CD14-positive monocyte (primary cell): ENCODE data around the gene UROC1. TPM values are rescaled to one million over a fixed set of nuclear protein-coding genes. Genes with fewer than 3 reads are reported as not detected.

Source experiments
- DNase-seq, 3 donors: peaks; one replicate each; pipeline ENCODE4 v3.0.0-alpha.2; 2011 to 2022
- H2AFZ ChIP-seq: 2 replicates; pipeline ENCODE4 v1.6.0; 2012; ENCODE audit warnings: mild to moderate bottlenecking, low read depth, low read length, inconsistent platforms; ENCODE audit not compliant: insufficient read depth, poor library complexity, severe bottlenecking
- H3K27ac ChIP-seq, 2 donors: 1 replicate in 1 of 2; 2 replicates in 1 of 2; pipeline ENCODE4 v1.5.1; 2012 to 2013; ENCODE audit warnings: low read length in 2 of 2, control low read depth in 1 of 2, inconsistent platforms in 1 of 2, low read depth in 1 of 2, mild to moderate bottlenecking in 1 of 2
- H3K27me3 ChIP-seq, 2 donors: one replicate each; pipeline versions ENCODE4 v1.6.0 to v1.6.1; 2011 to 2013; ENCODE audit warnings: low read length in 2 of 2; ENCODE audit not compliant: control insufficient read depth in 2 of 2, insufficient read depth in 2 of 2
- H3K36me3 ChIP-seq, 2 donors: replicated peaks in 1 of 2; 1 replicate in 1 of 2; 2 replicates in 1 of 2; pipeline versions ENCODE4 v1.5.1 to v1.6.1; 2012 to 2013; ENCODE audit warnings: low read length in 2 of 2, control low read depth in 1 of 2, inconsistent platforms in 1 of 2, mild to moderate bottlenecking in 1 of 2; ENCODE audit not compliant: insufficient read depth in 2 of 2, control insufficient read depth in 1 of 2
- H3K4me1 ChIP-seq, 2 donors: 1 replicate in 1 of 2; 2 replicates in 1 of 2; pipeline versions ENCODE4 v1.5.1 to v1.6.1; 2012 to 2013; ENCODE audit warnings: low read length in 2 of 2, control low read depth in 1 of 2, inconsistent platforms in 1 of 2, mild to moderate bottlenecking in 1 of 2, moderate library complexity in 1 of 2; ENCODE audit not compliant: insufficient read depth in 2 of 2, control insufficient read depth in 1 of 2
- H3K4me2 ChIP-seq: replicated peaks from 2 replicates; pipeline ENCODE3; 2012; ENCODE audit warnings: low read length, moderate library complexity, mild to moderate bottlenecking; ENCODE audit not compliant: poor library complexity, severe bottlenecking; ENCODE audit errors: extremely low read depth
- H3K4me3 ChIP-seq, 3 experiments: fragments of 200-600 bp in 1 of 3; sonication (generic) in 1 of 3; replicated peaks in 1 of 3; 1 replicate in 2 of 3; 2 replicates in 1 of 3; pipeline ENCODE4 v1.5.1; 2011 to 2013; ENCODE audit warnings: low read length in 3 of 3, mild to moderate bottlenecking in 3 of 3, control low read depth in 2 of 3, low read depth in 2 of 3, inconsistent platforms in 1 of 3, moderate library complexity in 1 of 3
- H3K79me2 ChIP-seq: 2 replicates; pipeline ENCODE4 v1.6.0; 2012; ENCODE audit warnings: mild to moderate bottlenecking, control low read depth, inconsistent platforms, low read length, moderate library complexity; ENCODE audit not compliant: insufficient read depth
- H3K9ac ChIP-seq: 2 replicates; pipeline ENCODE4 v1.6.0; 2017; ENCODE audit warnings: low read length, mild to moderate bottlenecking; ENCODE audit not compliant: insufficient read depth, poor library complexity, severe bottlenecking
- H3K9me3 ChIP-seq, 2 donors: replicated peaks in 1 of 2; 1 replicate in 1 of 2; 2 replicates in 1 of 2; pipeline versions ENCODE4 v1.5.1 to v1.6.1; 2012 to 2013; ENCODE audit warnings: low read length in 2 of 2, control low read depth in 1 of 2; ENCODE audit not compliant: control insufficient read depth in 1 of 2, insufficient read depth in 1 of 2
- H4K20me1 ChIP-seq: 2 replicates; pipeline ENCODE4 v1.6.0; 2012; ENCODE audit warnings: mild to moderate bottlenecking, low read length, control low read depth, moderate library complexity; ENCODE audit not compliant: insufficient read depth
- H3K27ac Mint-ChIP-seq, 7 donors: one replicate each; pipeline ENCODE4 v1.8.0; 2020; ENCODE audit warnings: mild to moderate bottlenecking in 7 of 7, mixed read lengths in 7 of 7, moderate library complexity in 6 of 7, inconsistent platforms in 2 of 7
- H3K27me3 Mint-ChIP-seq, 3 donors: one replicate each; pipeline ENCODE4 v1.8.0; 2021 to 2022; ENCODE audit warnings: low read depth in 3 of 3, mild to moderate bottlenecking in 3 of 3, mixed read lengths in 3 of 3, moderate library complexity in 3 of 3, inconsistent platforms in 1 of 3
- H3K36me3 Mint-ChIP-seq, 2 donors: one replicate each; pipeline ENCODE4 v1.8.0; 2020; ENCODE audit warnings: mixed read lengths in 2 of 2, inconsistent platforms in 1 of 2, mild to moderate bottlenecking in 1 of 2
- H3K4me1 Mint-ChIP-seq: one replicate; pipeline ENCODE4 v1.8.0; 2020; ENCODE audit warnings: mild to moderate bottlenecking, mixed read lengths
- H3K4me3 Mint-ChIP-seq, 2 donors: one replicate each; pipeline ENCODE4 v1.8.0; 2020; ENCODE audit warnings: mild to moderate bottlenecking in 2 of 2, mixed read lengths in 2 of 2, moderate library complexity in 1 of 2
- H3K9me3 Mint-ChIP-seq, 7 donors: one replicate each; pipeline ENCODE4 v1.8.0; 2020 to 2022; ENCODE audit warnings: mixed read lengths in 7 of 7, mild to moderate bottlenecking in 6 of 7, moderate library complexity in 6 of 7, inconsistent platforms in 2 of 7
- CTCF ChIP-seq: fragments of 200-600 bp; IDR thresholded peaks from one replicate; pipeline ENCODE4 v1.8.0; 2022; ENCODE audit warnings: antibody characterized with exemption, mild to moderate bottlenecking
- WGBS: methylation state at CpG from one replicate; pipeline ENCODE4 v1.1.5; 2013; ENCODE audit warnings: missing lambda C conversion rate; ENCODE audit not compliant: insufficient coverage; 5-methylcytosine and 5-hydroxymethylcytosine counted together
- intact Hi-C, 2 donors: fragments of 100-400 bp; cut with micrococcal nuclease; formaldehyde crosslinking; loops; one replicate each; pipeline versions ENCODE4 v1.15.0 to v1.15.1; 2023
- polyA plus RNA-seq, 3 donors: library from polyadenylated mRNA; depleted of rRNA in 1 of 3; unstranded in 2 of 3; stranded (reverse) in 1 of 3; fragments of 300-500 nt in 2 of 3; fragments of >200 nt in 1 of 3; fragmentation: Illumina TruSeq in 2 of 3; gene quantifications; 1 replicate in 2 of 3; 2 replicates in 1 of 3; pipeline ENCODE4 v1.2.3, GENCODE V29; 2012 to 2021

The UROC1 gene
- polyA plus RNA-seq, 3 donors = not detected

- Histone ChIP-seq H3K36me3 (no peaks in the 10 kb centered on the region), H3K4me2 (no peak overlapping the region), H2AFZ (no peak overlapping the region), H3K27ac (peak overlapping the region in 1 of 2 donors; percentile 14), H3K79me2 (peaks cover 38% of the 10 kb centered on the region), H3K9me3 (no peaks in the 10 kb centered on the region), H3K9ac (peak overlapping the region; percentile 10), H3K4me1 (peaks cover 81 to 87% of the 10 kb centered on the region in 2 donors), H3K4me3 (peak overlapping the region in 1 of 3 experiments; percentile 86), H3K27me3 (no peaks in the 10 kb centered on the region), H4K20me1 (no peaks in the 10 kb centered on the region)
- 90% methylated on average over 7 of the region's 8 CpGs for WGBS
- TF ChIP-seq CTCF = no peak
- peaks cover 77% of the 10 kb centered on the region for H3K4me1 Mint-ChIP-seq
- peaks cover 7 to 8% of the 10 kb centered on the region in 2 donors for H3K36me3 Mint-ChIP-seq
- peaks cover 0 to 4% (median under 1%) of the 10 kb centered on the region in 7 donors for H3K9me3 Mint-ChIP-seq
- intact Hi-C loops = loop anchor here (10.0 kb wide), 1 partner anchor 929 kb away; no protein-coding TSS in a partner anchor
- DNase-seq = no peak
- H3K4me3 Mint-ChIP-seq = peak overlapping the region; percentile 1 to 35
- H3K27ac Mint-ChIP-seq = no peak overlapping the region
- H3K27me3 Mint-ChIP-seq = peaks cover 0 to 6% (median 0%) of the 10 kb centered on the region in 3 donors
Observed at GRCh38 chr3:126525853-126526667, 8.5 kb upstream of the UROC1 start.

- intact Hi-C loops = loop anchor here (10.0 kb wide), 1 partner anchor 930 kb away; no protein-coding TSS in a partner anchor
- Mint-ChIP-seq H3K9me3 (peaks cover 0 to 4% (median 1%) of the 10 kb centered on the region in 7 donors), H3K4me3 (peak overlapping the region; percentile 83 to 92), H3K36me3 (peaks cover 7 to 8% of the 10 kb centered on the region in 2 donors), H3K4me1 (peaks cover 69% of the 10 kb centered on the region), H3K27me3 (peaks cover 0 to 6% (median 0%) of the 10 kb centered on the region in 3 donors), H3K27ac (peak overlapping the region in 6 of 7 donors; percentile 78 to 94 (median 86))
- H3K36me3 ChIP-seq = no peaks in the 10 kb centered on the region
- DNase-seq = no peak
- peak overlapping the region; percentile 95 for H2AFZ ChIP-seq
- no peaks in the 10 kb centered on the region for H3K27me3 ChIP-seq
- H3K9me3 ChIP-seq = no peaks in the 10 kb centered on the region
- peak overlapping the region; percentile 70 to 86 (median 76) for H3K4me3 ChIP-seq
- WGBS = 82% methylated on average over 8 of the region's 12 CpGs
- H3K9ac ChIP-seq = peak overlapping the region; percentile 80
- peak overlapping the region; percentile 86 for H3K4me2 ChIP-seq
- peak overlapping the region; percentile 62 to 87 for H3K27ac ChIP-seq
- no peak for TF ChIP-seq CTCF
- no peaks in the 10 kb centered on the region for H4K20me1 ChIP-seq
- peaks cover 73 to 79% of the 10 kb centered on the region in 2 donors for H3K4me1 ChIP-seq
- H3K79me2 ChIP-seq = peaks cover 38% of the 10 kb centered on the region
Observed at GRCh38 chr3:126525091-126525852, 7.7 kb upstream of the UROC1 start.
